DMS153 treated with DMSO at 0.1 percent for 48 hours (cell line): Measurements from ENCODE around the gene TNFSF8.

ENCODE experiments used
- DNase-seq: peaks from one replicate; lab custom pipeline; 2025; ENCODE audit not compliant: unreplicated experiment; lab: John Stamatoyannopoulos, UW

The TNFSF8 gene, protein sequence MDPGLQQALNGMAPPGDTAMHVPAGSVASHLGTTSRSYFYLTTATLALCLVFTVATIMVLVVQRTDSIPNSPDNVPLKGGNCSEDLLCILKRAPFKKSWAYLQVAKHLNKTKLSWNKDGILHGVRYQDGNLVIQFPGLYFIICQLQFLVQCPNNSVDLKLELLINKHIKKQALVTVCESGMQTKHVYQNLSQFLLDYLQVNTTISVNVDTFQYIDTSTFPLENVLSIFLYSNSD

DNA sequence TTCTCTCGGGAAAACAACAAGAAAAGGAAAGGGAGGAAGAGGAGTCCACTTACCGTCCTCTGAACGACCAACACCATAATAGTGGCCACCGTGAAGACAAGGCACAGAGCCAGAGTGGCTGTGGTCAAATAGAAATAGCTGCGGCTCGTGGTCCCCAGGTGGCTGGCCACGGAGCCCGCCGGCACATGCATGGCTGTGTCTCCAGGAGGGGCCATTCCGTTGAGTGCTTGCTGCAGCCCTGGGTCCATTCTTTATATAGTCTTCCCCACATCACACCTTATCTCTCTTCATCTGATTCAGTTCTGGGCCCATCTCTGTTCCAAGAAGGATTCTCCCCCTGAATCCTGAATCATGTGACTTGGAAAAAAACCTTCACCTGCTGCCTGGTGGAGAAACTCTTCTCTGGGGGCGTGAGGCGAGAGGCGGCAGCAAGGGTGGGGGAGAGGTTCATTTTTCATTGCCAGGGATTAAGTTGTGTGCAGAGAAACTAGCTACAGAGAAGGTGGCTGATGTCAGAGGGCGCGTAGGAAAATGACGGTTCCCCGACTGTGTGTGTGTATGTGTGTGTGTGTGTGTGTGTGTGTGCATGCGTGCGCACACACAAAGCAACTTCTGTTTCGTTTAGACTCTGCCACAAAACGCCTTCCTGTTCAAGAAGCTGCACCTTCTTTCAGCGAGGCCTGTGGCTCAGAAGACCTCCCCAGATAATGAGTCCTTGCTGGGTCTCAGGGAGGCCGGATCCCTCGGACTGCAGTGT, at the start of gene TNFSF8:
Gene TNFSF8 (minus strand): TSS at position 536 of the 757 bp plus-strand sequence. CDS start 288 bp downstream, at position 248.
- no peak for DNase-seq

DNA sequence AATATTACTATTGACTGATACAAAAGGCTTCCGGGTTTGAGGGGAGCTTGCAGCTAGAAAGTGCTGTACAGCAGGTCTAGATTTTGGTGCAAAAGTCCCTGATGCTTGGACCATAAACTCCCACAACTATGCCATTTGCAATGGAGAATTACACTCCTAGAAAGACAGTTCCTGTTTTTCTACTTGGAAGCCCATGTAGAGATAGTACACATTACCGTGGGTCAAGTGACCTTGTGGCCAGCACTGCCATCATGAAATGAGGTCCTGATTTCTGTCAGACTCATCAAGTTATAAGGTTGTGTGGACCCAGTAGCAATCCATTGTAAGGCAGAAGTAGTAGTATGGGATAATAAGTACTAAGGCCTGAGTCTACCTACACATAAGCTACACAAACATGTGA, 42.8 kb upstream of the TNFSF8 start:
- no peak for DNase-seq

DNA sequence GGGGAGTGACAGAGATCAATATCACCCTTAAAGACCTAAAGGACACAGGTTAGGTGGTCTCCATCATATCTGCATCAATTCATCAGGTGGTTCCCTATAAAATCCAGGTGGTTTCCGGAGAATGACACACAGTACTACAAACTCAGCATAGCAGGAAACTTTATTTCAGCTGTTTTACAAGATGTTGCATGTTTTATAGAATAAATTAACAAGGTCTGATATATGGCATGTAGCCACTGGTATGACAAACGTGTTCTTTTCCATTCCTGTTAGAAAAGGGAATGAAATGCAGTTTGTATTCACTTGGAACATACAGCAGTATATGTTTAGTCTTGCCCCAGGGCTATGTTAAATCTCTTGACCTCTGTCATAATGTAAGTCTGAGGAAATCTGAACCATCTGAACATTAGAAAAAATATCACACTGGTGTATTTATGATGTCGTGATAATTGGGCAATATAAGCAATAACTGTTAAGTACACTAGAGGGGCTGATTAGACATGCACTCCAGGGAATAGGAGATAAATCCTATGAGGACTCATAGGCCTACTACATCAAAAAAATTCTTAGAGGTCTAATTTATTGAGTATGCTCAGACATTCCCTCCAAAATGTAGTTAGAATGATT, 42.2 kb upstream of the TNFSF8 start:
- DNase-seq, result no peak

DNA sequence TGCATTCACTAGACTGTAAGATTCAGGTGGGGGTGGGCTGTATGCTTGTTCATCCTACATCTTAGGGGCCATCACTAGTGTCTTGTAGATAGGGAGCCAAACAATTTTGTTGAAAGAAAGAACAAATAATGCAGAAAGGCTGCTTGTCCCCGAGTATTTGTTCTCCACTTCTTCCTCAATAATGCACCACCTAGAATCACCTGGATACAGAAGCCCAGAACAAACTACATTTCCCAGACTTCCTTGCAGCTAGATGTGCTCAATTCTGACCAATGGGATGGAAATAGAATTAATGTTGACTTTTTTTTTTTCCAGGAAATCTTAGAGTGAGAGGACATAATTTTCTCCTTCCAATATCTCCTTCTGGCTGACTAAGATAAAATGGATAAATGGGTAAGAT, 38.9 kb upstream of the TNFSF8 start:
- peak; percentile 6 for DNase-seq

DNA sequence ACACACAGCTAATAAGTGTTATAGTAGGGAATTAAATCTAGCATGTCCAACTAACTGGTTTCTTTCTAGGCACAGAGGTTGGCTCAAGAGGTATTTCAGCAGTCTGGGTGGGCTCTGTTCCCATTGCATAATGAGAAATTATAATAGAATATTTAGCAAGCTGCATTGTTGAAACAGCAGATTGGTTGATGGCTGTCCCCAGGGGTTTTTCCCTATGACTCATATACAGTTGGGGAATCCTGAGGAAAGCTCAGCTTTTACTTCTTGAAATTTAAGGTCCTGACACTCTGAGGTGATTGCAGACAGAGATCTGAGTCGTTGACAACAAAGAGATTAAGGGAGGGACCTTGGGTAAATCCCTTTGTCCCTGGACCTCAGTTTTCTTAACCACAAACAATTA, 38.3 kb upstream of the TNFSF8 start:
- no peak for DNase-seq

DNA sequence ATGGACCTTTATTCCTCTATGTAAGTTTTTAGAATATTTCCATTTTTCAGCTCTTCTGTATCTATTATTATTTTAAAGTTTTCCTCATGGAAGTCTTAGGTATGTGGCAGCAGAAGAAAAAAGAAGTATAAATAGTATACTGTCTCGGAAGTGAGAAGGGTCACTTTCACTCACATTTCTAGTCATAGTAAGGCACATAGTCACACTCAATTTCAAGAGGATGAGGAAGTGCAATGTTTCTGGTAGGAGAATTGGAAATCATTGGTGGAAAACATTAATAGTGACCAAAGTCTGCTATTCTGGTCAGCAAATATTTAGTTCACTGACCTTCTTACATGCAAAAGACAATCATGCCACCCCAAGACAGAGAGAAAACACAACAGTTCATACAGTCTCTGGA, 35.2 kb upstream of the TNFSF8 start:
- DNase-seq, result no peak

DNA sequence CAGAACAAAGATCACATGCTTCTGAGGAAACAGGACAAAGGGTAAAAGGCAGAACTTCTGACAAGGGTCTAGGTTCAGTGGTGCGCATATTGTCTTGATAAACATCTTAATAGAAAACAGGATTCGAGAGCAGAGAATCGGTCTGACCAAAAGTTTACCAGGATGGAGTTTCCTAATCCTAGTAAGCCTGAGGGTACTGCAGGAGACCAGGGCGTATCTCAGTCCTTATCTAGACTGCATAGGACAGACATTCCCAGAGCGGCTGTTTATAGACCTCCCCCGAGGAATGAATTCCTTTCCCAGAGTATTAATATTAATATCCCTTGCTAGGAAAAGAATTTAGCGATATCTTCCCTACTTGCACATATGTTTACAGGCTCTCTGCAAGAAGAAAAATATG, 32.4 kb upstream of the TNFSF8 start:
- no peak for DNase-seq

DNA sequence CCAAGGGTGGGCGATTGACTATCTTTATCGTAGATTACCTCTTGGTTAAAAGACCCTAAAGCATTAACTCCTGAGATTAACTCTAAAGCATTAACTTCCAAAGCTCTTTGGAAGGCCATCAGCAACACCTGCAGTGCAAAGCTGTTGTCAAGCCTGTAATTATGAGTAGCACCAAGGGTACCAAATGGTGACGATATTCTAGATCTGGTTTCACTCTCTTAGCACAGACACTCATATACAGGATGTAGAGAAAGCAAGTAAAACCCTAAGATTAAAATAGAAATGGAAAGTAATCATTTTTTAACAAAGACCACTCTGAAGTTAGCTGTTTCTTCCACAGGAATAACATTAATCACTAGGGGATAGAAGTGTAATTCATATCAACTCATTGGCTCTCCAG, 29.9 kb upstream of the TNFSF8 start:
- no peak for DNase-seq

DNA sequence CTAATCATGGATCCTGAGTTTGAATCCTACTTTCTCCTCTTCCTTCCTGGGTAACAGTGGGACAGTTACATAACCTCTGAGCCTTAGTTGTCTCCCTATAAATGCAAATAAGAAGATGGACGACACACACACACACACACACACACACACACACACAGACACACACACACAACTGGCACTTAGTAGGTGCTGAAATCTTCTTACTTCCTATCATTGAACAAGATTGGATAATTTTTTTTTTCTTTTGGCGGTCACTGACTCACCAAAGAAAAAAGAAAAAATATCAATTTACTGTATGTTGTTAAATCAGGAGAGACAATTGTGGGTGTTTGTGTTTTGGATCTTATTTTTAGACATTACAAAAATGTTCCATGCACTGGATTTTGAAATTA, 28.4 kb upstream of the TNFSF8 start:
- DNase-seq, result no peak

DNA sequence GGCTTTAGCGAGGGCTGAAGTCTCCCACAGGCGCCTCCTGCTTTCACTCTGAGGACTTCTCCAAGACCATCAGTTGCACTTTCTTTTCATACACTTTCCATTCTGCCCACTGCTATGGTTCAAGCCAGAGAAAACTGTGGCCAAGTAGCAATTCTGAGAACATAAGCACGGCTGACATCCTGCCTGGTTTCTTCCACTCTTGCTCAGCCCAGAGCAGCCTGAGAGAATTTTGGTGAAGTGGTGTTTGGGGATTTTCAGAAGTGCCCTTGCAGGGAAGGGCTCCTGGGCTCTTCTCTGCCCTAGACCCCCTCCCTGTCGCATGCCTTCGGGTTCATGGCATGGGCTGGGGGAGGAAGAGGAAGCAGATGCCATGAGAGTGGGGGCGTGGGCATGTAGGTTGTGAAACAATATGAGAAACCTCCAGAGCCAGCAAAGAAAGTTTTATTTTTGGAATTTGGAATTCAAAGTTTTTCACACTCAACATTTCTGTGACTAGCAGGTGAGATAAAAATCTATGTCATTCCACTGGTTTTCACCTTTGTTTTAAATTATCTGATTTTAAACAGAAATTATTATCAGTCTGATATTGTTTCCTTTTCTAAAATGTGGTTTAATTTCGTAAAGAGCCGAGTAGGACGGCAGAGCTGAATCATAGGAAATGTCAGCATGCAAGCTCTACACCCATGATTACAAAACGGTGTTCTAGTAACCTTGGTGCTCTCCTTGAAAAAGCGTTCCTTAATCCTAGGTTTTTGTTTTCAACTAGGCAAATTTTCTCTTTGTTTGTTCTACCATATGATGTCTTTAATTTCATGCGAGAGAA, 27.8 kb upstream of the TNFSF8 start:
- no peak for DNase-seq

DNA sequence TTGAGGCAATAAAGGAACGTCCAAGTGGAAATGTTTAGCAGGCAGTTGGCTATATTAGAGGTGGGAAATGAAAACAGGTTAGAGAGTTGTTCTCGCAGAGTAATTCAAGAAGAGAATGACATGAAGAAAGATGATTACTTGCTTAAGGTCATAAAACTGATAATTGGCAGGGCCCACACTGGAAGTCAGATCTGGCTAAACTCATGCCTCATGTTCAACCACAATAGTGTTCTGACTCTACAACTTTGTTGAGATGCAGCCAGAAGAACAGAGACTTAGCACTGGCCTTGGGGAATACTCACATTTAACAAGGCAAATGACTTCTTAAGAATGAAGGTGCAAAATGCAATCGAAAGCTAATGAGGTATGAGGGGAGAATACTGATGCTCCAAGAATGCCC, 27.2 kb upstream of the TNFSF8 start:
- no peak for DNase-seq

DNA sequence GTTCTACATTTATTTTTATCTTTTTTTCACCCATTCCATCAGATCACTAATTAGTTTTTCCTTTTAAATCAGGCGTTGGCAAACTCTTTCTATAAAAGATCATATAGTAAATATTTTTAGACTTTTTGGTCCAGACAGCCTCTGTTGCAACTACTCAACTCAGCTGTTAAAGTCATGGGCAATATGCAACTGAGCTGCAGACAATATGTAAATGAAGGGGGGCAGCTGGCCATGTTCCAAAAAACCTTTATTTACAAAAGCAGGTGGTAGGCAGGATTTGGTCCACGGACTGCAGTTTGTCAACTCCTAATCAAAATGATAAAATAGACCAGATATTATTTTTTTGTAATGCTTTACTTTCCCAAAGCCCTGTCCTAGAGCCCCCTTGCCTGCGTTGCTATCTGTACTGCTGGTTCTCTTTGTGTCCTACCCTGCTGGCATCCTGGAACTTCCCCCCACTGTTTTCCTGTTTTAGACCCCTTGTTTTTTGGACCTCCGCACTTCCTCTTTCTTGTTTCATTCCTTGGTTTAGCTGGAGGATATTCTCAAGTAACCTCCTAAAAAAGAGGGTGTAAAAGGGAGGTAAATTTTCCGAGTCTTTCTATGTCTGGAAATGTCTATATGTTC, 24.7 kb upstream of the TNFSF8 start:
- DNase-seq, result no peak

DNA sequence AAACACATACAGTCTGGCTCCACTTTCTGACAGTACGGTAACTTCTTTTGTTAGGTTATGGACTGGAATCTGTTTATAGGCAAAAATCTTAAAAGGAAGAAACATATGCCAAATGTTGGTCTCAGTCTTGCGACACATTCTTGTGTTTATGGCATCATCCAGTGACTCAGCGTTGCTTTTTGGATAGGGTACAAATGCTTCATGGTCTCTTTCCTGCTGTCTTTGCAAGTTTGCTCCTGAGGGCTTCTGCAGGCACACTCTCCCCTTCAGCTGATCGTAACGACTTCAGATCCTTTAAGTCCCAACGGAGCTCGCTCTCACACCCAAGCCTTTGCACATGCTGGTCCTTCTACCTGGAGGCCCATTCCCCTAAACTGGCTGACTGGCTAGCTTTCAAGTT, 23.6 kb upstream of the TNFSF8 start:
- DNase-seq, result no peak

DNA sequence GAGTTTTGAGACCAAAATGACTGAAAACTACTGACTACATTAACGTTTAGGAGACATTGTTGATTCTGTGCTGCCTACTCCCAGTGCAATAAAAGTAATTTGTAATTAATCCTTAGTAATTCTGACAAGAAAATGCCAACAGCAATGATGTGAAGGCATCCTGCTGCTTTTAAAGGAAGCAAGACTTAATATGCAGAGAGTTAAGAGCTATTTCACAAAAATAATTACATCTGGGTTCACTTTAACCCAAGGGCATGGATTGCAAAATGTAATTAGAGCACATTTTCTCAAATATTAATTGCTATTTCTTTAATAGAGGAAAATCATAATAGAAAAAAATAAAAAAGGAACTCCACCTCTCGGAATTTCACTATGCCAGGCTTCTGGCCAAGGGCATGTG, 22.7 kb upstream of the TNFSF8 start:
- DNase-seq, result no peak

DNA sequence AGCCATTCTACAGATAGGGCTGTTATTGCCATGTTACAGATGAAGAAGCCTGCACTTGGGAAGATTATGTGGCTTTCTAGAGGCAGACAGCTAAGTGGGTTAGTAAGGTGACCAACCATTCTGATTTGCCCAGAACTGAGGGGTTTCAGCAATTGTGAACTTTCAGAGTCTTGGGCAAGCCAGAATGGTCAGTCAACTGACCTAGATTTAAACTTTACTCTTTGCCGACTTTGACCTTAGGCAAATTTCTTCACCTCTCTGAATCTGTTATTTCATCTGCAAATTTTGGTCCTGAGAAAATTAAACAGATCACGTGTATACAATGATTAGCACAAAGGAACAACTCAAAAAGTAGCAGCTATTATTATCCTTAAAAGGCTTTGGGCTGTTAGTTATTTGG, 20.4 kb upstream of the TNFSF8 start:
- no peak for DNase-seq

DNA sequence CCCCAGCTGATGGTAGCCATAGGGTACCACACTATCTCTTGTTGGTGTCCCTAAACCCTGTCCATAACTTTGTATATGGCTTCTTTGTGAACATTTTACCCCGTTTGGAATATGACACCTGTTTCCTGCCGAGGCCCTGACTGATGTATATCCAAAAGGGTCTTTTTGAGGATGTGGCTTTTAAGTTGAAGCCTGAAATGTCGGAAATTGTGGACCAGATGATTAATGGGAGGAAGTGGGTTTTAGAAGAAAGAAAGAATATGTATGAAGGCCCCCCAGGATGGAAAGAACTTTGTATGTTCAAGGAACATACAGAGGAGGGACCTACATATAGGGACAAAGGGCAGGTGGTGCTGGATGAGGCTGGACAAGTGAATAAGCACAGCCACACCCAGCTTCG, 16.7 kb upstream of the TNFSF8 start:
- DNase-seq, result no peak

DNA sequence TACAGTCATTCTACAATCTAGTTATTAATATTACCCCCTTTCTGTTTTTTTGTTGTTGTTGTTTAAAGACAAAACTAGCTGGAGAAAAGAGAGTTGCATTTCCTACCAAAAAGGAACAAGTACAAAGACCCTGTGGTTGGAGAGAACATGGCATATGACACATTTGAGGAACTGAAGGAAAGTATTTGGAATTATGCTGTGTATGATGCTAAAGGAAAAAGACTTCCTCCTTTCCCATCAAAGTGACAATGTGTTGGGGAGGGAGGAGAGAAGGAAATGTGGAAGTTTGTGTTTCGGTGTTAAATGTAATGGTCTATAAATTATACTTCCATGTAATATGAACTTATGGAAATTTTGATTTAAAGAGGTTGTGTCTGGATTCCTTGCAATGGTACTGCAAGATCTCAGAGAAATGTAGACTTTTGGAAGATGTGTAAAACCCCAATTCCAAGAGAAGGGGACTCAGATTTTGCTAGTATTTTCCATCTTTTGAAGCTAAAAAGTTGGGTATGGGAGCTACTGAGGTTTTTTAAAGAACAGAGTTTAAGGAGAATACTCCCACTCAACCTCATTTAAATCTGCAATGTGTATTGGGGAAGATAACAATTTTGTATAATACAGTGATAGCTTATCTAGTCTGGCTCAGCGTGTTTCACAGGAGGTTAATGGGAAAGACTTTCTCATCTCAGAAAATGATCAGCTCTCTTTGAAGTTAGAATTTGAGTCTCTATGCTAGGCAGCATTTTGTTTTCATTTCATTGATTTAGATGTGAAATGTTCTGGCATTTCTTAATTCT, 15.4 kb upstream of the TNFSF8 start:
- DNase-seq, result no peak

DNA sequence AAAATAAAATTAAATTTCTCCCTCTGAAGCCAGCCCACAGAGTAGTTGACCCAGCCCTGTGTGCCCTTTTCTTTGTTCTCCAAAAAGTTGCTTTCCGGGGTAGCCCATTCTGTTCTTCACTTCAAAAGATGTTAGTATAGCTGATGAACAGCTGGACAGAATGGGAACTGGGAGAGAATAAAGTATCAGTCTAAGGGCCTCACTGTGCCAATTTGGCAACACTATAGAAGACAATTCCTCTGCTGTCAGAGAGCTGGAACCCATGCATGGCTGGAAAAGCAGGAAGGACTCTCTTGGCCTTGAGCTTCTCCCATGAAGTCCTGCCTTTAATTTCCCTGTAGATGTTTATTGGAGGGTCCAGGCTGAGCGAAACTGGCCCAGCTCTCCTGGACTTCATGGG, 11.0 kb upstream of the TNFSF8 start:
- DNase-seq, result no peak

DNA sequence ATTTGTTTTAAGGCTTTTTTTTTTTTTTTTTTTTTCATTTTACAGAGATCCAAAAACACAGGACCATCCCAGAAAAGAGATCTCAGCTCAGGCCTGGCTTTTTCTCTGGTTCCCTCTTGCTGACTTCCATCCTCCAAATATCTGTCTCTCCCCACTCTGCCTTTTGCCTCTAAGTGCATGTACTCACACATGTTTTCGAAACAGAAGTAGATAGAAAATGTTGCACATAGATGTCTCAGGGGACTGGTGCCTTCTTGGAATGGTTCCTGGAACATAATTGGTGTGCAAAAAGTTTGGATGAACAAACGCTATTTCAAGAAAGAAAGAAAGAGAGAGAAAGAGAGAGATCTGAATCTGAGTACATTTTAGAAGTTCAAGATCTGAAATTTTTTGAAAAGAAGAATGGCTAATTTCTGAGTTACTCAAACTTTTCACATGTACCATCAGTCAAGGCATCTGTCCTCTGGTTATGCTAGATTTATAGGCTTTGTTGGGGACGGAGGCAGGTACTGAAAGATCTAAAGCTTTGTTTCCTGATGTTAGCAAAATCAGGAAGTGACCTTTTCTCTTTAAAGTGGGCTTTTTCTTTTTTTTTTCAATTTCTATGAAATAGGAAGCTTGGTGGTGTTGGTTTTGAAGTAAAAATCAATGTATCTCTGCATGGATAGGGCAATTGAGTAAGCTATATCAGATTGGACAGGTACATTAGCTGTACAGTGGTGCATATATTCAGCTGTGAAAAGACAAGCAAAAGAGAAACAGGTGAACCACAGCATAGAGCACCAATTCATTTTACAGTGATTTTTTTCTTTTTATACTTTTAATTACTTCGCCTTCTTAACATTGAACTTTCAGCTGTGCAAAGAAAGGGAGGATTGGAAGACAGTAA, 8.5 kb upstream of the TNFSF8 start:
- DNase-seq, result no peak
